GM18499 (cell line): ENCODE measurements around the gene VPS41.
"Not testable (repeated sequence)": the region's sequence is repeated elsewhere in the genome, so short reads cannot be mapped to it uniquely, and the experiment has no call there.

Source experiments
- ATAC-seq: cut with Tn5 transposase; IDR thresholded peaks from one replicate; pipeline ENCODE4 v1.9.1; 2021; ENCODE audit warnings: moderate number of reproducible peaks; ENCODE audit not compliant: insufficient read depth, unreplicated experiment

The VPS41 gene

GRCh38 chr7:38858259-38858884 lies 50.6 kb downstream of the VPS41 start:
- ATAC-seq: no peak

GRCh38 chr7:38855867-38856266 lies 53.1 kb downstream of the VPS41 start:
- no peak for ATAC-seq

GRCh38 chr7:38855386-38855785 lies 53.6 kb downstream of the VPS41 start:
- peak; percentile 53 for ATAC-seq

GRCh38 chr7:38854947-38855346 lies 54.0 kb downstream of the VPS41 start:
- ATAC-seq: not testable (repeated sequence)

GRCh38 chr7:38851321-38851720 lies 57.7 kb downstream of the VPS41 start:
- no peak for ATAC-seq

GRCh38 chr7:38846280-38846679 lies 62.7 kb downstream of the VPS41 start:
- no peak for ATAC-seq

GRCh38 chr7:38844952-38845563 lies 63.9 kb downstream of the VPS41 start:
- ATAC-seq: no peak

GRCh38 chr7:38842746-38843145 lies 66.2 kb downstream of the VPS41 start:
- ATAC-seq: no peak

- no peak for ATAC-seq
These were observed 68.1 kb downstream of the VPS41 start for GRCh38 chr7:38840736-38841460.

- no peak for ATAC-seq
These were observed 69.1 kb downstream of the VPS41 start for GRCh38 chr7:38839851-38840250.

GRCh38 chr7:38838725-38839385 lies 70.1 kb downstream of the VPS41 start:
- no peak for ATAC-seq

- ATAC-seq: no peak
These were observed 74.6 kb downstream of the VPS41 start for GRCh38 chr7:38834357-38834756.

- no peak for ATAC-seq
These were observed 75.7 kb downstream of the VPS41 start for GRCh38 chr7:38833329-38833728.

GRCh38 chr7:38831259-38831996 lies 77.6 kb downstream of the VPS41 start:
- ATAC-seq: no peak

GRCh38 chr7:38830826-38831225 lies 78.2 kb downstream of the VPS41 start:
- ATAC-seq: no peak

GRCh38 chr7:38829488-38830165 lies 79.4 kb downstream of the VPS41 start:
- ATAC-seq: no peak

GRCh38 chr7:38828026-38828425 lies 81.0 kb downstream of the VPS41 start:
- no peak for ATAC-seq

GRCh38 chr7:38825721-38826440 lies 83.1 kb downstream of the VPS41 start:
- ATAC-seq: no peak

GRCh38 chr7:38824948-38825347 lies 84.0 kb downstream of the VPS41 start:
- no peak for ATAC-seq
